K562 (cell line): ENCODE measurements around the gene MEAF6. TPM values are rescaled to one million over a fixed set of nuclear protein-coding genes. Genes with fewer than 3 reads are reported as not detected.
A peak's percentile ranks its signal among the peaks of the same experiment; 100 is the strongest.

Experiments used
- C11orf30 ChIP-seq: fragments of 450-650 bp; IDR thresholded peaks from 2 replicates; pipeline ENCODE4 v1.6.1; 2016; ENCODE audit warnings: low read depth, mild to moderate bottlenecking
- HOMEZ ChIP-seq: fragments of 250-450 bp; sonication (Bioruptor Pico); IDR thresholded peaks from 2 replicates; pipeline ENCODE4 v1.4.0; 2020; ENCODE audit warnings: mild to moderate bottlenecking, moderate library complexity
- MAFF ChIP-seq: IDR thresholded peaks from 2 replicates; pipeline ENCODE4 v1.6.1; 2012; ENCODE audit warnings: low read length, improper control_type of control experiment
- NBN ChIP-seq: fragments of 450-650 bp; IDR thresholded peaks from 2 replicates; pipeline ENCODE4 v1.6.1; 2016; ENCODE audit warnings: low read depth, mild to moderate bottlenecking
- NELFE ChIP-seq: IDR thresholded peaks from 2 replicates; pipeline ENCODE4 v1.6.1; 2011; ENCODE audit warnings: mild to moderate bottlenecking; ENCODE audit not compliant: insufficient read depth, insufficient read length
- NR3C1 ChIP-seq: sonication (generic); formaldehyde crosslinking; IDR thresholded peaks from 2 replicates; pipeline ENCODE4 v1.8.1; 2022; ENCODE audit warnings: missing genetic modification reagents
- NR4A1 ChIP-seq, 2 experiments: fragments of 250-450 bp in 1 of 2; fragments of 450-650 bp in 1 of 2; sonication (Bioruptor Pico) in 1 of 2; IDR thresholded peaks; 2 replicates each; pipeline versions ENCODE4 v1.4.0 to v1.6.1; 2016 to 2020; ENCODE audit warnings: mild to moderate bottlenecking in 2 of 2, missing compliant biosample characterization in 1 of 2, missing genetic modification characterization in 1 of 2, moderate library complexity in 1 of 2
- NUFIP1 ChIP-seq: fragments of 450-650 bp; IDR thresholded peaks from 2 replicates; pipeline ENCODE4 v1.6.1; 2018; ENCODE audit not compliant: partially characterized antibody
- PCBP1 ChIP-seq: fragments of 200-400 bp; formaldehyde crosslinking; IDR thresholded peaks from 2 replicates; pipeline ENCODE4 v1.6.1; 2018; ENCODE audit warnings: mild to moderate bottlenecking, low read depth, low read length; ENCODE audit not compliant: poor library complexity, severe bottlenecking
- POLR3G ChIP-seq: IDR thresholded peaks from 2 replicates; pipeline ENCODE4 v1.6.1; 2011; ENCODE audit not compliant: insufficient read length, insufficient replicate concordance; ENCODE audit errors: extremely low read depth
- SIN3B ChIP-seq: fragments of 450-650 bp; IDR thresholded peaks from 2 replicates; pipeline ENCODE4 v1.6.1; 2017; ENCODE audit warnings: low read depth, mild to moderate bottlenecking, moderate library complexity
- SOX6 ChIP-seq: fragments of 450-650 bp; IDR thresholded peaks from 2 replicates; pipeline ENCODE4 v1.6.1; 2014; ENCODE audit warnings: mild to moderate bottlenecking
- SUPT5H ChIP-seq: fragments of 450-650 bp; IDR thresholded peaks from 2 replicates; pipeline ENCODE4 v1.6.1; 2016
- ZNF75A ChIP-seq: fragments of 450-650 bp; formaldehyde crosslinking; IDR thresholded peaks from 2 replicates; pipeline ENCODE4 v1.4.0; 2020; ENCODE audit warnings: mild to moderate bottlenecking
- polyA plus RNA-seq, 8 experiments: library from polyadenylated mRNA; depleted of rRNA in 4 of 8; stranded (reverse) in 5 of 8; unstranded in 3 of 8; fragments of >200 nt; fragmentation: Nextera tagmentation in 2 of 8; fragmentation: Illumina TruSeq in 1 of 8; extraction: Ambion mirVana in 2 of 8; extraction: Trizol in 1 of 8; gene quantifications; 2 replicates each; pipeline versions ENCODE4 v1.2.1 to v1.2.3, GENCODE V29; 2011 to 2014; ENCODE audit warnings: inconsistent platforms in 1 of 8, missing spikeins in 1 of 8
- total RNA-seq, 7 experiments: library from RNA; depleted of rRNA in 6 of 7; stranded (reverse); fragments of >200 nt in 6 of 7; fragmentation: Illumina TruSeq in 2 of 7; extraction: Trizol in 2 of 7; gene quantifications; 2 replicates each; pipeline versions ENCODE4 v1.2.1 to v1.2.3, GENCODE V29; 2011 to 2021; ENCODE audit warnings: low replicate concordance in 1 of 7
- TF ChIP-seq, protein P1 (sequence below): fragments of 450-650 bp; formaldehyde crosslinking; IDR thresholded peaks from 2 replicates; pipeline ENCODE4 v1.4.0; 2022; ENCODE audit warnings: mild to moderate bottlenecking, moderate library complexity
- TF ChIP-seq, protein P2 (sequence below): fragments of 450-650 bp; IDR thresholded peaks from 2 replicates; pipeline ENCODE4 v1.6.1; 2016; ENCODE audit warnings: missing biosample characterization, missing genetic modification characterization
- TF ChIP-seq, protein P3 (sequence below): sonication (generic); formaldehyde crosslinking; IDR thresholded peaks from 2 replicates; pipeline ENCODE4 v1.8.0; 2022; ENCODE audit warnings: missing genetic modification reagents, mild to moderate bottlenecking, moderate library complexity, borderline replicate concordance

The MEAF6 gene
- total and polyA plus RNA-seq, 9 of the 15 experiments (the other 6 are each of a cell fraction or from before 2014, with no cell fraction given), result 55.0 to 151 (median 92.3) TPM

- TF ChIP-seq NR4A1 (CRISPR knock-in tag; IDR thresholded peaks at IDR 0.05), result 0 out of 2 replicates have a peak, but pooled peaks have one; percentile 68
- TF ChIP-seq NR4A1 (tag; IDR thresholded peaks at IDR 0.05), result peak; percentile 87
- TF ChIP-seq, protein P1, sequence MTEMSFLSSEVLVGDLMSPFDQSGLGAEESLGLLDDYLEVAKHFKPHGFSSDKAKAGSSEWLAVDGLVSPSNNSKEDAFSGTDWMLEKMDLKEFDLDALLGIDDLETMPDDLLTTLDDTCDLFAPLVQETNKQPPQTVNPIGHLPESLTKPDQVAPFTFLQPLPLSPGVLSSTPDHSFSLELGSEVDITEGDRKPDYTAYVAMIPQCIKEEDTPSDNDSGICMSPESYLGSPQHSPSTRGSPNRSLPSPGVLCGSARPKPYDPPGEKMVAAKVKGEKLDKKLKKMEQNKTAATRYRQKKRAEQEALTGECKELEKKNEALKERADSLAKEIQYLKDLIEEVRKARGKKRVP (CRISPR knock-in tag), result no peak
- no peak for TF ChIP-seq NUFIP1
- TF ChIP-seq, protein P2, sequence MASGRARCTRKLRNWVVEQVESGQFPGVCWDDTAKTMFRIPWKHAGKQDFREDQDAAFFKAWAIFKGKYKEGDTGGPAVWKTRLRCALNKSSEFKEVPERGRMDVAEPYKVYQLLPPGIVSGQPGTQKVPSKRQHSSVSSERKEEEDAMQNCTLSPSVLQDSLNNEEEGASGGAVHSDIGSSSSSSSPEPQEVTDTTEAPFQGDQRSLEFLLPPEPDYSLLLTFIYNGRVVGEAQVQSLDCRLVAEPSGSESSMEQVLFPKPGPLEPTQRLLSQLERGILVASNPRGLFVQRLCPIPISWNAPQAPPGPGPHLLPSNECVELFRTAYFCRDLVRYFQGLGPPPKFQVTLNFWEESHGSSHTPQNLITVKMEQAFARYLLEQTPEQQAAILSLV (tag), result no peak
- no peak for TF ChIP-seq NELFE
- TF ChIP-seq ZNF75A (CRISPR knock-in tag), result no peak
- no peak for TF ChIP-seq POLR3G
- TF ChIP-seq, protein P3, sequence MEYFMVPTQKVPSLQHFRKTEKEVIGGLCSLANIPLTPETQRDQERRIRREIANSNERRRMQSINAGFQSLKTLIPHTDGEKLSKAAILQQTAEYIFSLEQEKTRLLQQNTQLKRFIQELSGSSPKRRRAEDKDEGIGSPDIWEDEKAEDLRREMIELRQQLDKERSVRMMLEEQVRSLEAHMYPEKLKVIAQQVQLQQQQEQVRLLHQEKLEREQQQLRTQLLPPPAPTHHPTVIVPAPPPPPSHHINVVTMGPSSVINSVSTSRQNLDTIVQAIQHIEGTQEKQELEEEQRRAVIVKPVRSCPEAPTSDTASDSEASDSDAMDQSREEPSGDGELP (CRISPR knock-in tag), result no peak; the same call in 1 of the 2 replicates
- no peak for TF ChIP-seq MAFF
- peak; percentile 87 for TF ChIP-seq NBN
- no peak for TF ChIP-seq NR3C1
- TF ChIP-seq SIN3B, result peak; percentile 77
- no peak for TF ChIP-seq HOMEZ
- peak; percentile 91 for TF ChIP-seq SUPT5H
- TF ChIP-seq PCBP1, result peak; percentile 93
- no peak; the same call in none of the 2 replicates for TF ChIP-seq C11orf30
- TF ChIP-seq SOX6, result peak; percentile 58; the same call in 1 of the 2 replicates
These were observed at the start of gene MEAF6 (continued) for GRCh38 chr1:37514350-37515184.
